Dendritic cell treated with granulocyte-macrophage colony-stimulating factor and Interleukin-4, amounts not matched to agents 40 ng/mL and 50 ng/mL, for 4 days (primary cell): ENCODE results near the gene TTC27.
"Not testable (repeated sequence)": the region's sequence is repeated elsewhere in the genome, so short reads cannot be mapped to it uniquely, and the experiment has no call there.

Experiments
- H3K27ac Mint-ChIP-seq: one replicate; pipeline ENCODE4 v1.8.0; 2022; ENCODE audit warnings: mild to moderate bottlenecking, mixed read lengths
- H3K27me3 Mint-ChIP-seq: one replicate; pipeline ENCODE4 v1.8.0; 2022; ENCODE audit warnings: mild to moderate bottlenecking, mixed read lengths
- H3K36me3 Mint-ChIP-seq: one replicate; pipeline ENCODE4 v1.8.0; 2022; ENCODE audit warnings: low read depth, mixed read lengths
- H3K4me1 Mint-ChIP-seq: one replicate; pipeline ENCODE4 v1.8.0; 2022; ENCODE audit warnings: low read depth, mixed read lengths
- H3K4me3 Mint-ChIP-seq: one replicate; pipeline ENCODE4 v1.8.0; 2022; ENCODE audit warnings: mild to moderate bottlenecking, moderate library complexity, mixed read lengths
- H3K9me3 Mint-ChIP-seq: one replicate; pipeline ENCODE4 v1.8.0; 2022; ENCODE audit warnings: mixed read lengths
- intact Hi-C: fragments of 100-400 bp; cut with micrococcal nuclease; formaldehyde crosslinking; loops from one replicate; pipeline ENCODE4 v1.15.0; 2022

The TTC27 gene

GRCh38 chr2:32832821-32833220 is 205.0 kb downstream of the TTC27 start:
- peaks cover 3% of the 10 kb centered on the region for H3K27me3 Mint-ChIP-seq
- H3K4me3 Mint-ChIP-seq = no peak overlapping the region
- H3K4me1 Mint-ChIP-seq = peaks cover 8% of the 10 kb centered on the region
- no peak overlapping the region for H3K27ac Mint-ChIP-seq
- intact Hi-C loops = no loop called here
- no peaks in the 10 kb centered on the region for H3K36me3 Mint-ChIP-seq
- H3K9me3 Mint-ChIP-seq = peaks cover 8% of the 10 kb centered on the region

DNA sequence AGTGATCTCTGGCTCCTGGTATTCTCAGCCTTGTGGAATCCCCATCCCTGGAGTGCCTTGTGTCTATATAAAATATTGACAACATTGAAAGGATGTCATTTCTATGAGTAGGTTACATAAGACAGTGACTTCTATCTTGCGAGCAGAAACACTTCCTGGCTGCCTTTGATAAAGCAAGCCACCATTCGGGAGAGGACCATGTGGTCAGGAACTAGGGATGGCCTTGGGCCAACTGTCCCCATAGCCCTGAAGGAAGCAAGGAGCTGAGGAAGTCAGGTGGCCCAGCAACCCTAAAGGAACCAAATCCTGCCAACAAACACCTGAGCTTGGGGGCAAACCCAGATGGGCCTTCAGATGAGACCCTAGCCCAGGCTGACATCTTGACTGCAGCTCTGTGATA is 205.9 kb downstream of the TTC27 start:
- Mint-ChIP-seq H3K36me3 (no peaks in the 10 kb centered on the region), H3K4me1 (peaks cover 17% of the 10 kb centered on the region), H3K9me3 (peaks cover under 1% of the 10 kb centered on the region), H3K27ac (no peak overlapping the region), H3K4me3 (no peak overlapping the region), H3K27me3 (peaks cover 3% of the 10 kb centered on the region)
- intact Hi-C loops = no loop called here

- no peak overlapping the region for H3K4me3 Mint-ChIP-seq
Measured at GRCh38 chr2:32835148-32835547, 207.3 kb downstream of the TTC27 start.

DNA sequence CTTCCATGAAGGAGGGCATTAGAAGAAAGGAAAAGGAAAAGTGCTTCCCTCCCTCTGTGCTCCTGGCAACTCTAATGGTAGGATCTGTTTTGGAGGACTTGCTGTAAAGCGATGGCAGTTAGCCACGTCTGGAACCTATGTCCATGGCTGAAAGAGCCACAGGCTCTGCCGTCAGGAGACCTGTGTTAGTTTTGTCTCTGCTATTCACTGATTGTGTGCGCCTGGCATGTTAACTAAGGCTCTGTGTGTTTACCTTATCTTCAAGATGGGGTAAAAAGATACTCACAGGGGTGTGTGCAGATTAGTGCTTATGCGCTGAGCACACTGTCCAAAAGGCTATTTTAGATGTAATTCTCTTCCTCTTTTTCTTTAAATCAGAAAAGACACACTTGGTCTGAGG is 209.1 kb downstream of the TTC27 start:
- intact Hi-C loops = no loop called here
- H3K36me3 Mint-ChIP-seq = no peaks in the 10 kb centered on the region
- H3K4me1 Mint-ChIP-seq = peaks cover 21% of the 10 kb centered on the region
- H3K27ac Mint-ChIP-seq = no peak overlapping the region
- peaks cover 3% of the 10 kb centered on the region for H3K27me3 Mint-ChIP-seq
- no peaks in the 10 kb centered on the region for H3K9me3 Mint-ChIP-seq
- H3K4me3 Mint-ChIP-seq = no peak overlapping the region

More at GRCh38 chr2:32835148-32835547, 207.3 kb downstream of the TTC27 start:
- H3K36me3 Mint-ChIP-seq = no peaks in the 10 kb centered on the region
- H3K27me3 Mint-ChIP-seq = peaks cover 3% of the 10 kb centered on the region
- H3K4me1 Mint-ChIP-seq = peaks cover 21% of the 10 kb centered on the region
- no peak overlapping the region for H3K27ac Mint-ChIP-seq
- intact Hi-C loops = no loop called here
- no peaks in the 10 kb centered on the region for H3K9me3 Mint-ChIP-seq

- Mint-ChIP-seq H3K4me1 (peaks cover 21% of the 10 kb centered on the region), H3K36me3 (no peaks in the 10 kb centered on the region), H3K27ac (no peak overlapping the region), H3K9me3 (no peaks in the 10 kb centered on the region), H3K4me3 (no peak overlapping the region), H3K27me3 (peaks cover 3% of the 10 kb centered on the region)
- intact Hi-C loops = no loop called here
Measured at GRCh38 chr2:32838418-32838817, 210.6 kb downstream of the TTC27 start.

- Mint-ChIP-seq H3K36me3 (no peaks in the 10 kb centered on the region), H3K4me1 (peaks cover 21% of the 10 kb centered on the region), H3K27ac (no peak overlapping the region), H3K9me3 (no peaks in the 10 kb centered on the region), H3K4me3 (no peak overlapping the region), H3K27me3 (peaks cover 3% of the 10 kb centered on the region)
- intact Hi-C loops = no loop called here
Measured at GRCh38 chr2:32838949-32839348, 211.1 kb downstream of the TTC27 start.

DNA sequence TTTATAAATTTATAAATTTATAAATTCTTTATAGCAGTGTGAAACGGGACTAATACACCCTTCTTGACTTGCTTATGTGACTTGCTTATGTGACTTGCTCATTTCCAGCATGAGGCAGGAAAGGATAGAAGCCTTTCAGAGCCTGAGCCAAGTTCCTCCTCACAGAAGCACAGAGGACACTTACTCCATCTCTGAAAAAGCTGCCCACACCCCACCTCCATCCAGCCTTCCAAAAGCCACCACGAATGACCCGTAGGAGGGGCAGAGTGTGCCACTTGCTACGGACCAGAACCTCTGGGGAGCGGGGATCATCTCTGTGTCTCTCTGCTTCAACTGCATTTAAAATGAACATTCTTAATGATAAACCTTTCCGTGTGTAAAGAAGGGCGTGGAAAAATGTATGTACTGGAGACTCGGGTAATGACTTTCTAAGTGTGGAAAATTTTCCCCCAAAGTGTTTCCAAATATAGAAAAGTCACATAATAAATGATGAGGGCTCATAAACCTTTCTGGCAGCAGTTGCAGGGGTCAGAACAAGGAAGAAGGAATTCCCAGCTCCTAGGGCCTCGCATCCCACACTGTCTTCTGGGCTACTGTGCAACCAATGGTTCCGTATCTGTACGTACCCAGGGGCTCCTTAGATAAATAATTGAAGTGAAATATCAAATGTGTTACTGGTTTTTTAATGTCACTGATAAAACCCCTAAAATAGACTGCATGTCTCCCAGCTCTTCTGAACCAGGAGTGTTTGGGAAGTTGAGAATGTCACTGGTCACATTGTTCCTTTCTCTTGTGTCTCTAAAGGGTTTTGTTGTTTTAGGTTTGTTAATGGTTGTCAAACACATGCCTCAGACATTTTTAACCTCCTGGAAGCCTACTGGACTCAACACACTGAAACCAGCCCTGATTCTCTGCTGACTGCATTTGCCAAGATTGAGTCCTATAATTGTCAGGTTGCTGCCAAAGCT is 214.4 kb downstream of the TTC27 start:
- intact Hi-C loops = no loop called here
- peaks cover 15% of the 10 kb centered on the region for H3K4me1 Mint-ChIP-seq
- peaks cover 16% of the 10 kb centered on the region for H3K9me3 Mint-ChIP-seq
- no peaks in the 10 kb centered on the region for H3K36me3 Mint-ChIP-seq
- no peak overlapping the region for H3K4me3 Mint-ChIP-seq
- no peak overlapping the region for H3K27ac Mint-ChIP-seq
- H3K27me3 Mint-ChIP-seq = no peaks in the 10 kb centered on the region

GRCh38 chr2:32843699-32844098 is 215.8 kb downstream of the TTC27 start:
- Mint-ChIP-seq H3K27me3 (no peaks in the 10 kb centered on the region), H3K4me1 (peaks cover 3% of the 10 kb centered on the region), H3K36me3 (no peaks in the 10 kb centered on the region), H3K4me3 (no peak overlapping the region), H3K27ac (no peak overlapping the region), H3K9me3 (peaks cover 20% of the 10 kb centered on the region)
- intact Hi-C loops = no loop called here

GRCh38 chr2:32844253-32844652 is 216.4 kb downstream of the TTC27 start:
- Mint-ChIP-seq H3K36me3 (no peaks in the 10 kb centered on the region), H3K9me3 (peaks cover 20% of the 10 kb centered on the region), H3K4me3 (no peak overlapping the region), H3K27ac (no peak overlapping the region), H3K4me1 (no peaks in the 10 kb centered on the region), H3K27me3 (no peaks in the 10 kb centered on the region)
- intact Hi-C loops = no loop called here

DNA sequence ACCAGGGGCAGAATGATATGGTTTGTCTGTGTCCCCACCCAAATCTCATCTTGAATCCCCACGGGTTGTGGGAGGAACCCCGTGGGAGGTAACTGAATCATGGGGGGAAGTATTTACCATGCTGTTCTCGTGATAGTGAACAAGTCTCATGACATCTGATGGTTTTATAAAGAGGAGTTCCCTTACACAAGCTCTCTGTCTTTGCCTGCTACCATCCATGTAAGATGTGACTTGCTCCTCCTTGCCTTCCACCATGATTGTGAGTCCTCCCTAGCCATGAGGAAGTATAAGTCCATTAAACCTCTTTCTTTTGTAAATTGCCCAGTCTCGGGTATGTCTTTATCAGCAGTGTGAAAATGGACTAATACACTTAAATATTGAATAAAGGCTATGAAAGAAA is 218.4 kb downstream of the TTC27 start:
- H3K36me3 Mint-ChIP-seq, H3K27me3 Mint-ChIP-seq, H3K4me1 Mint-ChIP-seq, intact Hi-C loops, H3K4me3 Mint-ChIP-seq, H3K27ac Mint-ChIP-seq: not testable (repeated sequence)
- H3K9me3 Mint-ChIP-seq = peaks cover 20% of the 10 kb centered on the region

DNA sequence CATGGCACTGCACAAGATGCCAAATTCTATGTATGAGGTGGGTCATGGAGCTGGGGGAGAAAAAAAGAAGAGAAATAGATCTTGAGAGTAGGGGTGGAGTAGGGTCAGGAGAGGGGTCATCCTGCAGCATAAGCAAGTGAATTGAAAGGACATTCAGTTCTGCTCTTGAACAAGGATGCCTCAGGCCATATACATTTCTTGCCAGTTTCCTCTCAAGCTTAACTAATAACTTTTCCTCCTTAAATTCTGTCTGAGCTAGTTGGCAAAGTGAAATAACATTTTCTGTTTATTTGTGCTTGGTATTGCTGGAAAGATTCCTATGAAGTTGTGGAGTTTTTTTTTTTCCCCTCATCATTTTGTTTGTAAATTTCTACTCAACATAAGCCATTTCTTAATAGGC is 219.9 kb downstream of the TTC27 start:
- peaks cover 20% of the 10 kb centered on the region for H3K9me3 Mint-ChIP-seq
- no peaks in the 10 kb centered on the region for H3K27me3 Mint-ChIP-seq
- no peaks in the 10 kb centered on the region for H3K4me1 Mint-ChIP-seq
- no peak overlapping the region for H3K27ac Mint-ChIP-seq
- no peak overlapping the region for H3K4me3 Mint-ChIP-seq
- intact Hi-C loops = no loop called here
- H3K36me3 Mint-ChIP-seq = no peaks in the 10 kb centered on the region

DNA sequence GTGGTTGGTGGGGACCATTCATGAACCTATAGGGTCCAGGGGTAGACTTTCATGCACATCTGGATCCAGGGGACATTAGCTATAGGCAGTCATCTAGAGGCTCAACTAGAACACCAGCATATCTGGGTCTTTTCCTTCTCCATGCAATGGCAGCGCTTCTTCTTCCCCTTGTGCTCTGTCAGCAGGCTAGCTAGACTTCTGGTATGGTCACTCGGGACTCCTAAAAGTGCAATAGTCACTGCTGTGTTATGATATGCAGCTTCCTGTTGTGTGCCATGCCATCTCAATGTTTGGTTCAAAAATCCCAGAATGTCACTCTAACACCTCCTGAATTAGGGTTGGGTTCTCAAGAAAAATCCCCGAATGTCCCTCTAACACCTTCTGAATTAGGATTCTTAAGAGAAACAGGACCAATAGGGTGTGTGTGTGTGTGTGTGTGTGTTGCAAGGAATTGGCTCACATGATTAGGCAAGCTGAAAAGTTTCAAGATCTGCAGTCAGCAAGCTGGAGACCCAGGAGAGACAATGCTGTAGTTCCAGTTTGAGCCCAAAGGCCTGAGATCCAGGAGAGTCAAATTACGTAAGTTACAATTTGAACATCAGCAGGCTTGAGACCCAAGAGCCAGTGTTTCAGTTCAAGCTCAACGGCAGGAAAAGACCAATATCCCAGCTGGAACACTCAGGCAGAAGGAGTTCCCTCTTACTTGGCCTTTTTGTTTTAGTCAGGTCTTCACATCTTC is 221.8 kb downstream of the TTC27 start:
- H3K36me3 Mint-ChIP-seq = no peaks in the 10 kb centered on the region
- H3K27me3 Mint-ChIP-seq = no peaks in the 10 kb centered on the region
- H3K27ac Mint-ChIP-seq = no peak overlapping the region
- H3K4me1 Mint-ChIP-seq = no peaks in the 10 kb centered on the region
- intact Hi-C loops = no loop called here
- peaks cover 20% of the 10 kb centered on the region for H3K9me3 Mint-ChIP-seq
- no peak overlapping the region for H3K4me3 Mint-ChIP-seq

- Mint-ChIP-seq H3K27ac (no peak overlapping the region), H3K9me3 (peaks cover 6% of the 10 kb centered on the region)
Measured at GRCh38 chr2:32851777-32852439, 224.1 kb downstream of the TTC27 start.

DNA sequence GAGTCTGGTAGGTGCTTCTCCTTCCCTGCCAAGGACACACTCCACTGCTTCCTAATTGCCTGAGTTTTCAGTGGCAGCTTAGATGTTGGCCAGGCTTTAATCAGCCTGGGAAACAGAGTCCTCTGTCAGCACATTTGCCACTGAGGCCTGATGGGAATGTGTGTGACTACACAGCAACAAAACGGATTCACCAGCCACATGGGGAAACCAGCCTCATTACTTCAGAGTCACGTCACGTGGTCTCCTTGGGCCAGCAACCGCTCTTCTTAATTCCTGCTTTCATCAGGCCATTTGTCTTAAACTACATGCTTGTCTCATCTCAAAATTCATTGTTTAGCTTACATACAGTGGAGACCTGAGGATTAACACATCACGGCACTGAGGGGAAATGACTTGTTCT is 225.0 kb downstream of the TTC27 start:
- intact Hi-C loops = no loop called here
- H3K9me3 Mint-ChIP-seq = no peaks in the 10 kb centered on the region
- H3K36me3 Mint-ChIP-seq = no peaks in the 10 kb centered on the region
- no peaks in the 10 kb centered on the region for H3K4me1 Mint-ChIP-seq
- H3K4me3 Mint-ChIP-seq = no peak overlapping the region
- H3K27ac Mint-ChIP-seq = no peak overlapping the region
- no peaks in the 10 kb centered on the region for H3K27me3 Mint-ChIP-seq

More at GRCh38 chr2:32851777-32852439, 224.1 kb downstream of the TTC27 start:
- H3K4me3 Mint-ChIP-seq = no peak overlapping the region
- intact Hi-C loops = no loop called here
- H3K27me3 Mint-ChIP-seq = no peaks in the 10 kb centered on the region
- H3K4me1 Mint-ChIP-seq = no peaks in the 10 kb centered on the region
- no peaks in the 10 kb centered on the region for H3K36me3 Mint-ChIP-seq
